Endothelial cell of umbilical vein (primary cell): Measurements from ENCODE around the gene ALKBH8. TPM values are rescaled to one million over a fixed set of nuclear protein-coding genes. Genes with fewer than 3 reads are reported as not detected.
A peak's percentile ranks its signal among the peaks of the same experiment; 100 is the strongest.
"Not testable (repeated sequence)": the region's sequence is repeated elsewhere in the genome, so short reads cannot be mapped to it uniquely, and the experiment has no call there.

Source experiments
- BruUV-seq: library from RNA; stranded (reverse); fragments of 400-500 nt; replicated peaks from 2 replicates; lab custom pipeline; 2021; lab: Mats Ljungman, UMichigan
- CTCF ChIA-PET: fragments of 300-600, 350-600 bp; sonication (Branson Sonifier 250); formaldehyde crosslinking; loops from one replicate; lab custom pipeline; 2021; ENCODE audit warnings: antibody characterized with exemption, inconsistent platforms; lab: Charles Lee
- POLR2A ChIA-PET: fragments of 300-600, 350-600 bp; sonication (Branson Sonifier 250); formaldehyde crosslinking; loops from one replicate; lab custom pipeline; 2021; ENCODE audit warnings: antibody characterized with exemption, inconsistent platforms; lab: Charles Lee
- DNase-seq: peaks from one replicate; pipeline ENCODE4 v3.0.0-alpha.2; 2011; ENCODE audit warnings: low read depth, low spot score
- FAIRE-seq: peaks from 2 replicates; lab custom pipeline; 2011; peaks lifted over from hg19 to GRCh38; lab: Jason Lieb, UNC
- H2AFZ ChIP-seq: 2 replicates; pipeline ENCODE4 v1.6.0; 2012; ENCODE audit warnings: low read depth, low read length, control low read depth, inconsistent platforms
- H3K27ac ChIP-seq: 2 replicates; pipeline ENCODE4 v1.5.1; 2011; ENCODE audit warnings: low read depth, mild to moderate bottlenecking, control low read depth, low read length, moderate library complexity; ENCODE audit not compliant: insufficient read depth
- H3K27me3 ChIP-seq, 2 experiments: 2 replicates each; pipeline versions ENCODE4 v1.6.0 to v1.6.1; 2011; ENCODE audit warnings: low read length in 2 of 2, mixed read lengths in 1 of 2; ENCODE audit not compliant: control insufficient read depth in 2 of 2, insufficient read depth in 2 of 2
- H3K36me3 ChIP-seq, 2 experiments: 2 replicates in 1 of 2; 3 replicates in 1 of 2; pipeline ENCODE4 v1.5.1; 2011; ENCODE audit warnings: low read length in 2 of 2, mild to moderate bottlenecking in 1 of 2, moderate library complexity in 1 of 2; ENCODE audit not compliant: control insufficient read depth in 2 of 2, insufficient read depth in 2 of 2; ENCODE audit errors: extremely low read depth in 1 of 2
- H3K4me1 ChIP-seq: 3 replicates; pipeline ENCODE4 v1.5.1; 2011; ENCODE audit warnings: mild to moderate bottlenecking, low read length; ENCODE audit not compliant: control insufficient read depth, insufficient read depth; ENCODE audit errors: extremely low read depth
- H3K4me2 ChIP-seq: 2 replicates; pipeline ENCODE4 v1.6.1; 2011; ENCODE audit warnings: low read length, control low read depth, mixed read lengths; ENCODE audit not compliant: insufficient read depth
- H3K4me3 ChIP-seq, 3 experiments: fragments of 200-600 bp in 1 of 3; sonication (generic), shearing (Covaris generic) in 1 of 3; replicated peaks in 1 of 3; 2 replicates each; pipeline ENCODE4 v1.5.1; 2011 to 2016; ENCODE audit warnings: control low read depth in 3 of 3, low read length in 3 of 3, mild to moderate bottlenecking in 2 of 3, inconsistent platforms in 1 of 3, low read depth in 1 of 3, moderate library complexity in 1 of 3; ENCODE audit not compliant: insufficient read depth in 1 of 3
- H3K79me2 ChIP-seq: 2 replicates; pipeline ENCODE4 v1.6.0; 2012; ENCODE audit warnings: low read length, inconsistent platforms; ENCODE audit not compliant: control insufficient read depth, insufficient read depth
- H3K9ac ChIP-seq: replicated peaks from 2 replicates; pipeline ENCODE3; 2011; ENCODE audit warnings: low read length, control low read depth; ENCODE audit not compliant: insufficient read depth; ENCODE audit errors: extremely low read depth
- H3K9me1 ChIP-seq: replicated peaks from 3 replicates; pipeline ENCODE4 v1.6.0; 2011; ENCODE audit warnings: mild to moderate bottlenecking, low read length; ENCODE audit not compliant: control insufficient read depth, insufficient read depth; ENCODE audit errors: extremely low read depth
- H3K9me3 ChIP-seq: replicated peaks from 2 replicates; pipeline ENCODE4 v1.5.1; 2012; ENCODE audit warnings: low read length, inconsistent platforms; ENCODE audit not compliant: control insufficient read depth, insufficient read depth
- H4K20me1 ChIP-seq: replicated peaks from 2 replicates; pipeline ENCODE3; 2011; ENCODE audit warnings: mild to moderate bottlenecking, low read length; ENCODE audit not compliant: control insufficient read depth, insufficient read depth; ENCODE audit errors: extremely low read depth
- CTCF ChIP-seq, 2 donors: IDR thresholded peaks; 1 replicate in 1 of 2; 2 replicates in 1 of 2; pipeline ENCODE4 v1.5.1; 2011; ENCODE audit warnings: low read length in 2 of 2, mild to moderate bottlenecking in 2 of 2, moderate library complexity in 2 of 2, control low read depth in 1 of 2, inconsistent platforms in 1 of 2, low read depth in 1 of 2; ENCODE audit not compliant: insufficient read depth in 1 of 2; ENCODE audit errors: extremely low read depth in 1 of 2
- EZH2 ChIP-seq: IDR thresholded peaks from 2 replicates; pipeline ENCODE4 v1.6.1; 2012; ENCODE audit warnings: borderline replicate concordance, low read depth, mild to moderate bottlenecking, moderate library complexity, low read length, inconsistent platforms; ENCODE audit not compliant: severe bottlenecking
- FOS ChIP-seq: IDR thresholded peaks from 2 replicates; pipeline ENCODE4 v1.6.1; 2011; ENCODE audit warnings: mild to moderate bottlenecking, low read length, moderate library complexity, borderline replicate concordance; ENCODE audit not compliant: insufficient read depth
- GATA2 ChIP-seq: IDR thresholded peaks from 2 replicates; pipeline ENCODE4 v1.7.0; 2011; ENCODE audit warnings: low read depth, mild to moderate bottlenecking, moderate library complexity, mixed read lengths, low read length; ENCODE audit not compliant: insufficient read length, insufficient read depth
- JUN ChIP-seq: IDR thresholded peaks from 2 replicates; pipeline ENCODE4 v1.6.1; 2011; ENCODE audit warnings: borderline replicate concordance, low read depth; ENCODE audit not compliant: insufficient read length, insufficient read depth
- MYC ChIP-seq: IDR thresholded peaks from one replicate; pipeline ENCODE4 v1.6.1; 2011; ENCODE audit warnings: mild to moderate bottlenecking, low read depth, low read length
- POLR2A ChIP-seq: IDR thresholded peaks from 2 replicates; pipeline ENCODE4 v1.6.1; 2012; ENCODE audit warnings: low read depth, mild to moderate bottlenecking, control low read depth, low read length
- POLR2AphosphoS5 ChIP-seq: IDR thresholded peaks from 2 replicates; pipeline ENCODE4 v1.6.1; 2012; ENCODE audit warnings: low read depth, mild to moderate bottlenecking, control low read depth, low read length, moderate library complexity; ENCODE audit not compliant: insufficient read depth
- dilution Hi-C: fragments of 300-500 bp; cut with MboI; formaldehyde crosslinking; loops from one replicate; pipeline ENCODE4 v1.15.0; 2019; ENCODE audit warnings: low sequenced_read_pairs; ENCODE audit not compliant: extremely low pct_ligation_motif_present
- intact Hi-C: fragments of 100-400 bp; cut with micrococcal nuclease; formaldehyde crosslinking; loops from one replicate; pipeline ENCODE4 v1.10.0; 2022
- polyA plus RNA-seq, 4 experiments: library from polyadenylated mRNA; depleted of rRNA in 3 of 4; stranded (reverse) in 3 of 4; unstranded in 1 of 4; fragments of >200 nt; gene quantifications; 2 replicates each; pipeline versions ENCODE4 v1.2.1 to v1.2.3, GENCODE V29; 2011 to 2012; ENCODE audit warnings: missing spikeins in 1 of 4
- total RNA-seq: library from RNA; stranded (reverse); gene quantifications from 2 replicates; pipeline ENCODE4 v1.2.3, GENCODE V29; 2021
- TF ChIP-seq, protein P1 (sequence below): IDR thresholded peaks from 2 replicates; pipeline ENCODE4 v1.6.1; 2011; ENCODE audit not compliant: insufficient read depth, insufficient read length

The ALKBH8 gene
- total and polyA plus RNA-seq, 2 donors (not counting 3 experiments of a cell fraction or from before 2014, with no cell fraction given): 2.6 to 10.2 TPM

- Histone ChIP-seq H2AFZ (no peak overlapping the region), H3K4me1 (peaks cover 35% of the 10 kb centered on the region), H3K27ac (no peak overlapping the region), H3K4me2 (no peak overlapping the region), H3K36me3 (no peaks in the 10 kb centered on the region), H3K79me2 (peaks cover 12% of the 10 kb centered on the region), H3K4me3 (no peak overlapping the region), H4K20me1 (no peaks in the 10 kb centered on the region), H3K9me1 (no peaks in the 10 kb centered on the region), H3K9me3 (no peaks in the 10 kb centered on the region), H3K27me3 (no peaks in the 10 kb centered on the region), H3K9ac (no peak overlapping the region)
- TF ChIP-seq GATA2: no peak
- TF ChIP-seq EZH2: no peak
- no peak for TF ChIP-seq FOS
- no peak for TF ChIP-seq CTCF (IDR thresholded peaks at IDR 0.05; ENCODE audit: extremely low read depth in 1 of 2, insufficient read depth in 1 of 2, low read depth in 1 of 2, low read length in 2 of 2)
- no peak for TF ChIP-seq POLR2A
- TF ChIP-seq POLR2AphosphoS5: no peak
- TF ChIP-seq JUN: no peak
- TF ChIP-seq, protein P1, sequence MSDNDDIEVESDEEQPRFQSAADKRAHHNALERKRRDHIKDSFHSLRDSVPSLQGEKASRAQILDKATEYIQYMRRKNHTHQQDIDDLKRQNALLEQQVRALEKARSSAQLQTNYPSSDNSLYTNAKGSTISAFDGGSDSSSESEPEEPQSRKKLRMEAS: no peak
- TF ChIP-seq MYC: no peak
- DNase-seq (no peak), FAIRE-seq (no peak)
- BruUV-seq: no TSS peak
- dilution Hi-C loops: no loop called here
- CTCF ChIA-PET: interaction anchor here (0.7 to 14.5 kb wide), 7 partner anchors 17 to 204 kb away, joined by 3 to 251 read pairs (median 7); no protein-coding TSS in a partner anchor
- POLR2A ChIA-PET: no interaction called here
- intact Hi-C loops: loop anchor here (10.0 kb wide), 2 partner anchors 328 to 438 kb away; partner anchors contain the start of gene CUL5
Observed at GRCh38 chr11:107566569-107566968, 1.0 kb upstream of the ALKBH8 start.

- BruUV-seq, H3K9me3 ChIP-seq, H3K9me1 ChIP-seq, DNase-seq, H4K20me1 ChIP-seq, dilution Hi-C loops, H3K36me3 ChIP-seq, H3K27me3 ChIP-seq, FAIRE-seq, POLR2A ChIA-PET: not testable (repeated sequence)
- CTCF ChIA-PET: interaction anchor here (2.1 to 14.5 kb wide), 4 partner anchors 17 to 205 kb away, joined by 7 to 251 read pairs (median 44); no protein-coding TSS in a partner anchor
- Histone ChIP-seq H3K27ac (peak overlapping the region; percentile 48), H2AFZ (peak overlapping the region; percentile 83), H3K79me2 (peaks cover 15% of the 10 kb centered on the region), H3K4me2 (peak overlapping the region; percentile 69), H3K9ac (peak overlapping the region; percentile 69), H3K4me1 (peaks cover 36% of the 10 kb centered on the region), H3K4me3 (peak overlapping the region; percentile 28 to 80 (median 79))
- intact Hi-C loops: loop anchor here (2.0 to 10.0 kb wide), 4 partner anchors 25 to 439 kb away; partner anchors contain the start of genes CUL5, ELMOD1 and SLC35F2
Observed at GRCh38 chr11:107565955-107566501, 493 bp upstream of the ALKBH8 start.
